Activated CD8-positive, alpha-beta T cell treated with anti-CD3 and anti-CD28 coated beads for 36 hours (primary cell): ENCODE measurements around the gene SLC12A7. TPM values are rescaled to one million over a fixed set of nuclear protein-coding genes. Genes with fewer than 3 reads are reported as not detected.

Experiments
- ATAC-seq: fragments of 200-7000 bp; cut with Tn5 transposase; one replicate; pipeline ENCODE4 v1.10.0; 2021; ENCODE audit warnings: mild to moderate bottlenecking, moderate library complexity
- CTCF ChIA-PET: fragments of 350-600 bp; sonication (Branson Sonifier 250); formaldehyde crosslinking; loops from one replicate; lab custom pipeline; 2021; ENCODE audit warnings: antibody characterized with exemption; lab: Charles Lee
- POLR2A ChIA-PET: fragments of 350-600 bp; sonication (Branson Sonifier 250); formaldehyde crosslinking; loops from one replicate; lab custom pipeline; 2021; ENCODE audit warnings: antibody characterized with exemption; lab: Charles Lee
- DNase-seq: peaks from one replicate; pipeline ENCODE4 v3.0.0-alpha.2; 2020
- H3K27ac Mint-ChIP-seq: one replicate; pipeline ENCODE4 v1.8.0; 2021; ENCODE audit warnings: mild to moderate bottlenecking, mixed read lengths
- H3K27me3 Mint-ChIP-seq: one replicate; pipeline ENCODE4 v1.8.0; 2021; ENCODE audit warnings: mixed read lengths
- H3K36me3 Mint-ChIP-seq: one replicate; pipeline ENCODE4 v1.8.0; 2021; ENCODE audit warnings: low read depth, mixed read lengths
- H3K4me1 Mint-ChIP-seq: one replicate; pipeline ENCODE4 v1.8.0; 2021; ENCODE audit warnings: low read depth, mixed read lengths
- H3K4me3 Mint-ChIP-seq: one replicate; pipeline ENCODE4 v1.8.0; 2021; ENCODE audit warnings: mild to moderate bottlenecking, moderate library complexity, mixed read lengths
- H3K9me3 Mint-ChIP-seq: one replicate; pipeline ENCODE4 v1.8.0; 2021; ENCODE audit warnings: mixed read lengths
- intact Hi-C: fragments of 100-400 bp; cut with micrococcal nuclease; formaldehyde crosslinking; loops from one replicate; pipeline ENCODE4 v1.10.0; 2022
- total RNA-seq, 2 experiments: library from RNA; stranded (reverse); gene quantifications; one replicate each; pipeline ENCODE4 v1.2.3, GENCODE V29; 2021
- TF ChIP-seq, protein P1 (sequence below): fragments of 200-600 bp; IDR thresholded peaks from one replicate; pipeline ENCODE4 v1.8.0; 2022; ENCODE audit warnings: antibody characterized with exemption, mild to moderate bottlenecking

SLC12A7 gene
- total RNA-seq, 2 experiments from 2014 or later = 21.6 to 24.8 TPM

GRCh38 chr5:1120236-1120999 lies 8.6 kb upstream of the SLC12A7 start:
- Mint-ChIP-seq H3K27me3 (no peaks in the 10 kb centered on the region), H3K4me3 (no peak overlapping the region), H3K27ac (no peak overlapping the region), H3K4me1 (peaks cover 8% of the 10 kb centered on the region), H3K9me3 (no peaks in the 10 kb centered on the region), H3K36me3 (no peaks in the 10 kb centered on the region)
- intact Hi-C loops = no loop called here
- CTCF ChIA-PET = interaction anchor here (1.5 kb wide), 1 partner anchor 20 kb away, joined by 4 read pairs; no protein-coding TSS in a partner anchor
- POLR2A ChIA-PET = interaction anchor here (1.4 kb wide), 1 partner anchor 13 kb away, joined by 4 read pairs; no protein-coding TSS in a partner anchor
- TF ChIP-seq, protein P1, sequence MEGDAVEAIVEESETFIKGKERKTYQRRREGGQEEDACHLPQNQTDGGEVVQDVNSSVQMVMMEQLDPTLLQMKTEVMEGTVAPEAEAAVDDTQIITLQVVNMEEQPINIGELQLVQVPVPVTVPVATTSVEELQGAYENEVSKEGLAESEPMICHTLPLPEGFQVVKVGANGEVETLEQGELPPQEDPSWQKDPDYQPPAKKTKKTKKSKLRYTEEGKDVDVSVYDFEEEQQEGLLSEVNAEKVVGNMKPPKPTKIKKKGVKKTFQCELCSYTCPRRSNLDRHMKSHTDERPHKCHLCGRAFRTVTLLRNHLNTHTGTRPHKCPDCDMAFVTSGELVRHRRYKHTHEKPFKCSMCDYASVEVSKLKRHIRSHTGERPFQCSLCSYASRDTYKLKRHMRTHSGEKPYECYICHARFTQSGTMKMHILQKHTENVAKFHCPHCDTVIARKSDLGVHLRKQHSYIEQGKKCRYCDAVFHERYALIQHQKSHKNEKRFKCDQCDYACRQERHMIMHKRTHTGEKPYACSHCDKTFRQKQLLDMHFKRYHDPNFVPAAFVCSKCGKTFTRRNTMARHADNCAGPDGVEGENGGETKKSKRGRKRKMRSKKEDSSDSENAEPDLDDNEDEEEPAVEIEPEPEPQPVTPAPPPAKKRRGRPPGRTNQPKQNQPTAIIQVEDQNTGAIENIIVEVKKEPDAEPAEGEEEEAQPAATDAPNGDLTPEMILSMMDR = no peak
- ATAC-seq = no peak
- no peak for DNase-seq

DNA sequence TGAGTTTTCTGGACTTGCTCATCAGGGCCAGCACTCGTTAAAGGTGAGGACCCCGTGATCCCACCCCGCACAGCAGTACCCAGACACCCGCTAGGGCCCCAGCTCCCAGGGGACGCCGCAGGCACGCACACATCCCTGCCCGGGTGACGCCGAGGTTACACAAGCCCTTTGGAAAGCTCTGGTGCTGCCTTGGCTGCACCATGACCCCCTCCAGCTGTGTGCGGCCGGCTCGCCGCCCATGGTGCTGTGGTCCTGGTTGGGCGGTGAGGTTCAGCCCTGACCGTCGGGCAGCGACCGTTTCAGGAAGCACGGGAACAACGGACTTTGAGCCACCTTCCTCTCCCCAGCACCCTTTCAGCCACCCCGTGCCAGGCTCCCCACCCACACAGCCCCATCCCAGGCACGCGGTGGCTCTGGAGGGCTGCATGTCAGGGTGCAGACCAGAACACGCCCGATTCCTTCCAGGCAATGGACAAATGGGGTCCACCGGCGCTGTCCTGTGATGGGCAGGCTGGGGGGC lies 7.5 kb upstream of the SLC12A7 start:
- POLR2A ChIA-PET = no interaction called here
- intact Hi-C loops = no loop called here
- H3K4me1 Mint-ChIP-seq = peaks cover 8% of the 10 kb centered on the region

DNA sequence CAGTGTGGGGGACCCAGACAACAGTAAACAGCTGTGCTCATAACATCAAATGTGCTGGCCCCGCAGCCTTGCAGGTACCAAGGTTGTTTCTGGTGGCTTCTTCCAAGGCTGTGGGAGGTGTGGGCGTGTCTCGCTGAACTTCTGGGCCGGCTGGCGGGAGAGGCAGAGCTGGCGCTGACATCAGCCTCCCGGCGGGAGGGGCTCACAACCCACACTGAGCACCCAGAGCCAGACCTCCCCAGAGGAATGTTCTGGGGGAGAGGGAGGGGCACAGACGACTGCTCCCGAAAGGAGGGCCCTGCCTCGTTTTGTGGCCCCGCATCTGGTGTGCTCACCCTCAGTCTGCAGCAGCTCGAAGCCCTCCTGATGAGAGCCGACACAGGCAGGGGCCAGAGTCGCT lies 6.9 kb upstream of the SLC12A7 start:
- Mint-ChIP-seq H3K9me3 (no peaks in the 10 kb centered on the region), H3K4me1 (peaks cover 8% of the 10 kb centered on the region), H3K27ac (no peak overlapping the region), H3K36me3 (no peaks in the 10 kb centered on the region), H3K4me3 (no peak overlapping the region), H3K27me3 (no peaks in the 10 kb centered on the region)
- intact Hi-C loops = no loop called here
- peak; percentile 54 for DNase-seq
- TF ChIP-seq, protein P1 = no peak
- CTCF ChIA-PET = interaction anchor here (1.4 kb wide), 1 partner anchor 50 kb away, joined by 4 read pairs; no protein-coding TSS in a partner anchor
- POLR2A ChIA-PET = no interaction called here
- ATAC-seq = peak; percentile 61

More for the DNA sequence above, 7.5 kb upstream of the SLC12A7 start:
- TF ChIP-seq, protein P1 = no peak
- Mint-ChIP-seq H3K36me3 (no peaks in the 10 kb centered on the region), H3K27ac (no peak overlapping the region), H3K4me3 (no peak overlapping the region), H3K27me3 (no peaks in the 10 kb centered on the region), H3K9me3 (no peaks in the 10 kb centered on the region)
- DNase-seq = no peak
- ATAC-seq = no peak
- CTCF ChIA-PET = interaction anchor here (1.5 kb wide), 1 partner anchor 21 kb away, joined by 4 read pairs; no protein-coding TSS in a partner anchor

- peaks cover 8% of the 10 kb centered on the region for H3K4me1 Mint-ChIP-seq
- no peak for DNase-seq
- H3K36me3 Mint-ChIP-seq = no peaks in the 10 kb centered on the region
- TF ChIP-seq, protein P1 = no peak
- ATAC-seq = no peak
- POLR2A ChIA-PET = interaction anchor here (0.9 kb wide), 1 partner anchor 21 kb away, joined by 3 read pairs; no protein-coding TSS in a partner anchor
- no peaks in the 10 kb centered on the region for H3K27me3 Mint-ChIP-seq
- CTCF ChIA-PET = interaction anchor here (0.9 to 1.4 kb wide), 3 partner anchors 50 to 194 kb away, joined by 3 to 4 read pairs (median 3); no protein-coding TSS in a partner anchor
- intact Hi-C loops = no loop called here
- H3K4me3 Mint-ChIP-seq = no peak overlapping the region
- no peak overlapping the region for H3K27ac Mint-ChIP-seq
- H3K9me3 Mint-ChIP-seq = no peaks in the 10 kb centered on the region
These were observed 6.4 kb upstream of the SLC12A7 start for GRCh38 chr5:1118231-1118698.
